Gastrocnemius medialis (tissue), 4 donors: Measurements from ENCODE around the gene MAVS.

Experiments used
- CTCF ChIP-seq, 5 experiments: fragments of 450-650 bp in 3 of 5; fragments of 200-600 bp in 2 of 5; sonication (generic) in 2 of 5; IDR thresholded peaks in 4 of 5; conservative IDR thresholded peaks in 1 of 5; 1 replicate in 4 of 5; 2 replicates in 1 of 5; pipeline ENCODE4 v1.5.1; 2016 to 2019; ENCODE audit warnings: antibody characterized with exemption in 5 of 5, mild to moderate bottlenecking in 3 of 5, moderate library complexity in 3 of 5
- POLR2A ChIP-seq, 2 donors: fragments of 450-650 bp; IDR thresholded peaks; one replicate each; pipeline ENCODE4 v1.6.1; 2017; ENCODE audit warnings: antibody characterized with exemption in 2 of 2, mild to moderate bottlenecking in 2 of 2, moderate library complexity in 2 of 2

GRCh38 chr20:3800256-3800877, 46.3 kb upstream of the MAVS start:
- TF ChIP-seq CTCF (IDR thresholded peaks at IDR 0.05 in 4 of 5, conservative IDR thresholded peaks at IDR 0.05 in 1 of 5) (no peak), POLR2A (IDR thresholded peaks at IDR 0.05) (no peak)
